HepG2 (cell line): ENCODE results near the gene SGIP1. TPM values are rescaled to one million over a fixed set of nuclear protein-coding genes. Genes with fewer than 3 reads are reported as not detected.

Experiments used
- ATAC-seq: fragments of 200-7000 bp; cut with Tn5 transposase; 3 replicates; pipeline ENCODE4 v1.9.1; 2020; ENCODE audit warnings: mild to moderate bottlenecking, moderate library complexity
- BruUV-seq: library from RNA; stranded (reverse); fragments of 400-500 nt; replicated peaks from 2 replicates; lab custom pipeline; 2021; lab: Mats Ljungman, UMichigan
- CTCF ChIA-PET: fragments of 300-600 bp; formaldehyde crosslinking; extraction: SDS; loops from one replicate; lab custom pipeline; 2021; ENCODE audit warnings: low total read pairs, inconsistent platforms, low intra/inter-chr PET ratio; lab: Yijun Ruan, JAX
- POLR2A ChIA-PET: fragments of 350-600 bp; sonication (Branson Sonifier 250); formaldehyde crosslinking; loops from one replicate; lab custom pipeline; 2020; ENCODE audit warnings: antibody characterized with exemption, inconsistent platforms; lab: Yijun Ruan, JAX
- DNase-seq: peaks from one replicate; pipeline ENCODE4 v3.0.0-alpha.2; 2015; ENCODE audit warnings: low spot score
- FAIRE-seq: peaks from 3 replicates; lab custom pipeline; 2011; peaks lifted over from hg19 to GRCh38; lab: Jason Lieb, UNC
- H2AFZ ChIP-seq: one replicate; pipeline ENCODE4 v1.6.1; 2011; ENCODE audit warnings: low read length, inconsistent platforms
- H3K27ac ChIP-seq: fragments of 300-600 bp; 3 replicates; pipeline ENCODE4 v1.8.0; 2011; ENCODE audit warnings: mixed run types, mild to moderate bottlenecking, mixed read lengths, low read length, inconsistent platforms; ENCODE audit not compliant: insufficient read depth; ENCODE audit errors: extremely low read length
- H3K27me3 ChIP-seq, 2 experiments: fragments of 200-600 bp in 1 of 2; 2 replicates in 1 of 2; 3 replicates in 1 of 2; pipeline versions ENCODE4 v1.6.0 to v1.8.0; 2011; ENCODE audit warnings: low read length in 2 of 2, mild to moderate bottlenecking in 2 of 2, moderate library complexity in 2 of 2, inconsistent platforms in 1 of 2; ENCODE audit not compliant: insufficient read depth in 2 of 2, control insufficient read depth in 1 of 2
- H3K36me3 ChIP-seq, 2 experiments: fragments of 200-600 bp in 1 of 2; replicated peaks in 1 of 2; 2 replicates in 1 of 2; 3 replicates in 1 of 2; pipeline versions ENCODE4 v1.5.1 to v1.8.0; 2011; ENCODE audit warnings: low read length in 2 of 2, inconsistent platforms in 1 of 2; ENCODE audit not compliant: insufficient read depth in 2 of 2, control insufficient read depth in 1 of 2
- H3K4me1 ChIP-seq: 2 replicates; pipeline ENCODE4 v1.5.1; 2012; ENCODE audit warnings: low read length, inconsistent platforms; ENCODE audit not compliant: insufficient read depth
- H3K4me2 ChIP-seq: 2 replicates; pipeline ENCODE4 v1.6.0; 2011; ENCODE audit warnings: low read depth, low read length, inconsistent platforms
- H3K4me3 ChIP-seq, 3 experiments: fragments of 200-600 bp in 1 of 3; sonication (generic), shearing (Covaris generic) in 1 of 3; replicated peaks in 1 of 3; 2 replicates each; pipeline ENCODE4 v1.5.1; 2011 to 2016; ENCODE audit warnings: low read length in 3 of 3, inconsistent platforms in 2 of 3, low read depth in 2 of 3, mild to moderate bottlenecking in 2 of 3, control low read depth in 1 of 3, mixed read lengths in 1 of 3; ENCODE audit not compliant: insufficient read depth in 1 of 3
- H3K79me2 ChIP-seq: one replicate; pipeline ENCODE4 v1.6.1; 2011; ENCODE audit warnings: low read length, inconsistent platforms; ENCODE audit not compliant: insufficient read depth
- H3K9ac ChIP-seq: 2 replicates; pipeline ENCODE4 v1.6.0; 2011; ENCODE audit warnings: mild to moderate bottlenecking, low read depth, low read length, inconsistent platforms; ENCODE audit not compliant: insufficient read depth
- H3K9me3 ChIP-seq: 2 replicates; pipeline ENCODE4 v1.5.1; 2012; ENCODE audit warnings: mild to moderate bottlenecking, low read length
- H4K20me1 ChIP-seq: 2 replicates; pipeline ENCODE4 v1.6.0; 2011; ENCODE audit warnings: inconsistent platforms, mild to moderate bottlenecking, low read length, moderate library complexity; ENCODE audit not compliant: insufficient read depth
- AGO1 ChIP-seq: fragments of 200-400 bp; formaldehyde crosslinking; IDR thresholded peaks from 2 replicates; pipeline ENCODE4 v1.6.1; 2017; ENCODE audit warnings: mild to moderate bottlenecking, low read depth, low read length, moderate library complexity; ENCODE audit not compliant: poor library complexity, severe bottlenecking
- AHR ChIP-seq: IDR thresholded peaks from 2 replicates; pipeline ENCODE4 v1.6.1; 2018; ENCODE audit warnings: missing genetic modification reagents, missing compliant biosample characterization
- ETV5 ChIP-seq: IDR thresholded peaks from 2 replicates; pipeline ENCODE4 v1.6.1; 2018; ENCODE audit warnings: missing biosample characterization, missing genetic modification reagents, inconsistent platforms, borderline replicate concordance
- FOXC1 ChIP-seq: sonication (generic); formaldehyde crosslinking; IDR thresholded peaks from 2 replicates; pipeline ENCODE4 v1.8.0; 2022; ENCODE audit warnings: mild to moderate bottlenecking, missing genetic modification reagents, borderline replicate concordance
- HMG20B ChIP-seq: conservative IDR thresholded peaks from 2 replicates; pipeline ENCODE4 v1.6.1; 2016; ENCODE audit warnings: missing genetic modification reagents, missing compliant biosample characterization
- HNRNPL ChIP-seq: fragments of 200-400 bp; formaldehyde crosslinking; IDR thresholded peaks from 2 replicates; pipeline ENCODE4 v1.6.1; 2017; ENCODE audit warnings: mild to moderate bottlenecking, low read depth, low read length
- IKZF5 ChIP-seq: IDR thresholded peaks from 2 replicates; pipeline ENCODE4 v1.6.1; 2018; ENCODE audit warnings: missing genetic modification reagents, mild to moderate bottlenecking, missing compliant biosample characterization
- MAFK ChIP-seq, 2 experiments: IDR thresholded peaks in 1 of 2; conservative IDR thresholded peaks in 1 of 2; 2 replicates each; pipeline ENCODE4 v1.6.1; 2011; ENCODE audit warnings: improper control_type of control experiment in 2 of 2, low read length in 2 of 2
- PCBP1 ChIP-seq: fragments of 200-400 bp; formaldehyde crosslinking; IDR thresholded peaks from 2 replicates; pipeline ENCODE4 v1.6.1; 2017; ENCODE audit warnings: mild to moderate bottlenecking, low read depth, low read length, borderline replicate concordance
- RAD51 ChIP-seq: fragments of 450-650 bp; IDR thresholded peaks from 2 replicates; pipeline ENCODE4 v1.6.1; 2016; ENCODE audit warnings: borderline replicate concordance
- RBM39 ChIP-seq: fragments of 200-400 bp; formaldehyde crosslinking; IDR thresholded peaks from one replicate; pipeline ENCODE4 v1.6.1; 2018; ENCODE audit warnings: antibody characterized with exemption, mild to moderate bottlenecking, low read depth, low read length; ENCODE audit not compliant: poor library complexity, severe bottlenecking
- RFX1 ChIP-seq: fragments of 450-650 bp; IDR thresholded peaks from 2 replicates; pipeline ENCODE4 v1.6.1; 2017
- TBX3 ChIP-seq: fragments of 450-650 bp; IDR thresholded peaks from 2 replicates; pipeline ENCODE4 v1.6.1; 2017; ENCODE audit warnings: antibody characterized with exemption, mild to moderate bottlenecking, inconsistent platforms, borderline replicate concordance
- ZNF33A ChIP-seq: sonication (generic); formaldehyde crosslinking; IDR thresholded peaks from 2 replicates; pipeline ENCODE4 v1.5.1; 2020; ENCODE audit warnings: missing genetic modification reagents, mild to moderate bottlenecking, moderate library complexity, borderline replicate concordance
- ZNF468 ChIP-seq: sonication (generic); formaldehyde crosslinking; IDR thresholded peaks from 2 replicates; pipeline ENCODE4 v1.8.0; 2022; ENCODE audit warnings: mild to moderate bottlenecking, moderate library complexity, missing genetic modification reagents
- ZNF546 ChIP-seq: sonication (generic); formaldehyde crosslinking; conservative IDR thresholded peaks from 2 replicates; pipeline ENCODE4 v1.8.1; 2023; ENCODE audit warnings: mild to moderate bottlenecking, missing genetic modification reagents
- ZNF616 ChIP-seq: sonication (generic); formaldehyde crosslinking; IDR thresholded peaks from 2 replicates; pipeline ENCODE4 v1.5.0; 2020; ENCODE audit warnings: low read depth, mild to moderate bottlenecking, missing genetic modification reagents
- WGBS: methylation state at CpG from one replicate; pipeline ENCODE4 v1.1.6; 2017; ENCODE audit warnings: low lambda C conversion rate; 5-methylcytosine and 5-hydroxymethylcytosine counted together
- in situ Hi-C: cut with HindIII; loops from 2 replicates; pipeline ENCODE4 v1.10.0; 2017; ENCODE audit warnings: low pct_unique_long_range_greater_than_20kb; ENCODE audit not compliant: extremely low pct_ligation_motif_present
- intact Hi-C: fragments of 100-400 bp; cut with micrococcal nuclease; formaldehyde crosslinking; loops from one replicate; pipeline ENCODE4 v1.10.0; 2022; ENCODE audit not compliant: unreplicated experiment
- polyA plus RNA-seq, 8 experiments: library from polyadenylated mRNA; depleted of rRNA in 3 of 8; stranded (reverse) in 7 of 8; unstranded in 1 of 8; fragments of >200 nt; fragmentation: Illumina TruSeq in 4 of 8; extraction: Trizol in 4 of 8; gene quantifications; 2 replicates each; pipeline versions ENCODE4 v1.2.1 to v1.2.3, GENCODE V29; 2011 to 2016; ENCODE audit warnings: low read depth in 4 of 8, missing spikeins in 1 of 8, mixed read lengths in 1 of 8; ENCODE audit not compliant: insufficient read depth in 1 of 8
- total RNA-seq, 5 experiments: library from RNA; depleted of rRNA; stranded (reverse); fragments of >200 nt; fragmentation: Illumina TruSeq; extraction: Trizol; gene quantifications; 2 replicates each; pipeline ENCODE4 v1.2.3, GENCODE V29; 2016; ENCODE audit warnings: low read depth in 1 of 5

SGIP1 gene
- total and polyA plus RNA-seq, 2 of the 13 experiments (the other 11 are each of a cell fraction or from before 2014, with no cell fraction given): not detected

DNA sequence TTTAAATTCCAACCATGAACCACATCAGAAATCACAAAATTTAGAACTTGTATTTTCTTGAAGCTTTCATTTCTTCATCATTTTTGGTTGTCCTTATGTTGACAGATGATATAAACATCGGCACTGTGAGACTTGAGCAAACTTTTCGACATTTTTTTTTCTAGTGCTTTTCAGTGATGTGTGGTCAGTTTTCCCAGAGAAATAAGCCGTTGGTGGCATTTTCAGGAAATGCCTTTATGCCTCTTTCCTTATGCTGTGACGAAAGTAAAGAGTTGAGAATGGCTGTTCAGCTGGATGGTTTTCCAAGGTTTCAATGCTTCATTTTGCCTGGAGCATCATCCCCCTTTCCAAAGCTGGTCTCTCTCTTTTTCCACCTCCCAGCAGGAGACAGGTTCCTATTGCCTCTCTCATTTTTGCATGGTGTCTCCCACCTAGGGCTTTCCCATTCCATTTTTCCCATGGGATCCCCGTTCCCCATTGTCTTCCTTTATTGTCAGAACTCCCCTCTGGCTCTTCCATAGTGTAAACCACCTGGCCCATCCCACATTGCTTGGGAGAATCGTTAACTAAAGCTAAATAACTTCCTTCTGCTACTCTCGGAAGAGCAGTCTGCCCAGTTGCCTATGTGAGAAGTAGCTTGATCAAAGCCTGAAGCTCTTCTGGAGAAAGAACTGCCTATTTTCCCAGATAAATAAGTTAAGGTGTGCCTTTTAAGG is 156.9 kb downstream of the SGIP1 start:
- no peak for TF ChIP-seq MAFK (conservative IDR thresholded peaks at IDR 0.05 in 1 of 2, IDR thresholded peaks at IDR 0.05 in 1 of 2; ENCODE audit: low read length in 2 of 2)
- TF ChIP-seq, all 625 proteins: peak for 0
- Histone ChIP-seq H3K27me3 (no peaks in the 10 kb centered on the region), H3K4me2 (no peak overlapping the region), H3K4me1 (no peaks in the 10 kb centered on the region), H3K27ac (no peak overlapping the region), H3K9ac (no peak overlapping the region), H3K79me2 (no peaks in the 10 kb centered on the region), H4K20me1 (no peaks in the 10 kb centered on the region), H3K4me3 (no peak overlapping the region), H3K9me3 (no peaks in the 10 kb centered on the region), H3K36me3 (no peaks in the 10 kb centered on the region), H2AFZ (no peak overlapping the region)
- WGBS: 20% methylated on average over 7 of the region's 7 CpGs
- ATAC-seq (no peak), FAIRE-seq (no peak), DNase-seq (no peak)
- ChIA-PET CTCF (no interaction called here), POLR2A (no interaction called here)
- intact Hi-C loops: no loop called here
- in situ Hi-C loops: no loop called here
- BruUV-seq: no TSS peak

DNA sequence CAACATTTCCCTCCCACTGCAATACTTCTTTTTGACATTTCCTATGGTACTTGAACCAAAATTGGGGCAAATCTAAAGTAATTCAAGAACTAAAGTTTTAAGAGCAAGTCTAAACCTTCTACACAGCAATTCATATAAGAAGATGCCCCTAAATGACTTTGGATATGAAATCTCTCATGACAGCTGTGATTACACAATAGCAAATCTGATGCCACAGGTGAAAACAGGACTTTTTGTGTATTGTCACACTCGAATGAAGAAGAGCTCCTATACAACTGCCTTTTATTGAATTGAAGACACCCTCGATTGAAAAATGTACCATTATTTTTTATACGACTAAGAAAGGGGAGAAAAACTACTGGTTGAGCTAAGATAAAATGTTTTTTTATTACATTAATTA is 158.7 kb downstream of the SGIP1 start:
- no peak for DNase-seq
- 13% methylated on average over 3 of the region's 3 CpGs for WGBS
- Histone ChIP-seq H3K4me2 (no peak overlapping the region), H3K27ac (no peak overlapping the region), H3K36me3 (no peaks in the 10 kb centered on the region), H2AFZ (no peak overlapping the region), H3K9me3 (no peaks in the 10 kb centered on the region), H3K4me1 (no peaks in the 10 kb centered on the region), H4K20me1 (no peaks in the 10 kb centered on the region), H3K79me2 (no peaks in the 10 kb centered on the region), H3K9ac (no peak overlapping the region), H3K4me3 (no peak overlapping the region), H3K27me3 (no peaks in the 10 kb centered on the region)
- ChIA-PET CTCF (no interaction called here), POLR2A (no interaction called here)
- no peak for ATAC-seq
- BruUV-seq: no TSS peak
- FAIRE-seq: no peak
- no peak for TF ChIP-seq AHR (CRISPR knock-in tag)
- no peak for TF ChIP-seq ZNF616 (CRISPR knock-in tag)
- TF ChIP-seq AGO1: no peak
- no peak for TF ChIP-seq RFX1
- no peak for TF ChIP-seq ETV5 (CRISPR knock-in tag)
- TF ChIP-seq HNRNPL: no peak
- TF ChIP-seq RBM39: no peak
- TF ChIP-seq ZNF546 (CRISPR knock-in tag): no peak
- TF ChIP-seq TBX3: no peak
- no peak for TF ChIP-seq HMG20B (CRISPR knock-in tag)
- TF ChIP-seq FOXC1 (CRISPR knock-in tag): no peak
- TF ChIP-seq ZNF33A (CRISPR knock-in tag): no peak
- no peak for TF ChIP-seq ZNF468 (CRISPR knock-in tag)
- TF ChIP-seq PCBP1: no peak
- no peak for TF ChIP-seq RAD51
- TF ChIP-seq IKZF5: no peak
- in situ Hi-C loops: no loop called here
- intact Hi-C loops: no loop called here
